K562 (cell line): Measurements from ENCODE around the gene PDZRN3. TPM values are rescaled to one million over a fixed set of nuclear protein-coding genes. Genes with fewer than 3 reads are reported as not detected.

ENCODE experiments used
- ATAC-seq: fragments of 200-7000 bp; cut with Tn5 transposase; 3 replicates; pipeline ENCODE4 v1.9.1; 2020; ENCODE audit warnings: moderate library complexity
- BruUV-seq: library from RNA; stranded (reverse); fragments of 400-500 nt; replicated peaks from 2 replicates; lab custom pipeline; 2021; lab: Mats Ljungman, UMichigan
- CTCF ChIA-PET: fragments of 300-600 bp; formaldehyde crosslinking; extraction: SDS; loops from one replicate; lab custom pipeline; 2021; ENCODE audit warnings: low intra/inter-chr PET ratio; lab: Yijun Ruan, JAX
- POLR2A ChIA-PET: fragments of 300-600, 350-650 bp; sonication (Branson Sonifier 250); formaldehyde crosslinking; extraction: SDS; loops from one replicate; lab custom pipeline; 2021; ENCODE audit warnings: antibody characterized with exemption, inconsistent platforms; lab: Yijun Ruan, JAX
- DNase-seq, 4 experiments: peaks; one replicate each; pipeline versions ENCODE4 v3.0.0 to v3.0.0-alpha.2; 2011 to 2018; ENCODE audit warnings: low spot score in 3 of 4, mixed read lengths in 3 of 4; ENCODE audit errors: extremely low read depth in 1 of 4
- FAIRE-seq: peaks from 2 replicates; lab custom pipeline; 2011; peaks lifted over from hg19 to GRCh38; lab: Jason Lieb, UNC
- H2AFZ ChIP-seq: 2 replicates; pipeline ENCODE4 v1.6.0; 2011; ENCODE audit warnings: low read depth, low read length, control low read depth, inconsistent platforms
- H3K27ac ChIP-seq: fragments of 200-600 bp; 3 replicates; pipeline ENCODE4 v1.8.0; 2011; ENCODE audit warnings: low read depth, mild to moderate bottlenecking, control low read depth, inconsistent platforms, low read length, moderate library complexity, mixed read lengths; ENCODE audit errors: extremely low read depth
- H3K27me3 ChIP-seq, 2 experiments: fragments of 300-600 bp in 1 of 2; 2 replicates in 1 of 2; 3 replicates in 1 of 2; pipeline versions ENCODE4 v1.6.0 to v1.8.0; 2011; ENCODE audit warnings: inconsistent platforms in 2 of 2, low read length in 2 of 2, mild to moderate bottlenecking in 1 of 2, mixed read lengths in 1 of 2, moderate library complexity in 1 of 2; ENCODE audit not compliant: control insufficient read depth in 2 of 2, insufficient read depth in 2 of 2
- H3K36me3 ChIP-seq: fragments of 300-600 bp; 3 replicates; pipeline ENCODE4 v1.8.0; 2011; ENCODE audit warnings: mild to moderate bottlenecking, low read length, inconsistent platforms; ENCODE audit not compliant: control insufficient read depth, insufficient read depth
- H3K4me1 ChIP-seq, 2 experiments: fragments of 200-600 bp in 1 of 2; replicated peaks in 1 of 2; 2 replicates in 1 of 2; 3 replicates in 1 of 2; pipeline versions ENCODE4 v1.5.1 to v1.8.0; 2011; ENCODE audit warnings: inconsistent platforms in 2 of 2, low read length in 2 of 2, mild to moderate bottlenecking in 1 of 2, mixed read lengths in 1 of 2, moderate library complexity in 1 of 2; ENCODE audit not compliant: control insufficient read depth in 2 of 2, insufficient read depth in 2 of 2
- H3K4me2 ChIP-seq: 2 replicates; pipeline ENCODE4 v1.6.1; 2011; ENCODE audit warnings: low read length, control low read depth, inconsistent platforms, mixed read lengths; ENCODE audit not compliant: insufficient read depth
- H3K4me3 ChIP-seq: fragments of 200-600 bp; sonication (generic), shearing (Covaris generic); 2 replicates; pipeline ENCODE4 v1.5.1; 2016; ENCODE audit warnings: control low read depth, inconsistent platforms
- H3K79me2 ChIP-seq: fragments of 200-600 bp; 3 replicates; pipeline ENCODE4 v1.8.0; 2011; ENCODE audit warnings: low read length, inconsistent platforms; ENCODE audit not compliant: control insufficient read depth, insufficient read depth
- H3K9ac ChIP-seq, 2 experiments: 2 replicates each; pipeline versions ENCODE4 v1.6.0 to v1.6.1; 2011; ENCODE audit warnings: low read depth in 2 of 2, low read length in 2 of 2, control low read depth in 1 of 2, inconsistent platforms in 1 of 2, mild to moderate bottlenecking in 1 of 2, mixed read lengths in 1 of 2; ENCODE audit not compliant: insufficient read depth in 1 of 2
- H3K9me1 ChIP-seq: one replicate; pipeline ENCODE4 v1.6.0; 2011; ENCODE audit warnings: inconsistent platforms, mild to moderate bottlenecking, low read length, moderate library complexity; ENCODE audit not compliant: control insufficient read depth, insufficient read depth
- H3K9me3 ChIP-seq: replicated peaks from 2 replicates; pipeline ENCODE4 v1.5.1; 2011; ENCODE audit warnings: low read depth, low read length, inconsistent platforms; ENCODE audit not compliant: control insufficient read depth, insufficient read depth
- H4K20me1 ChIP-seq: replicated peaks from 2 replicates; pipeline ENCODE4 v1.6.1; 2011; ENCODE audit warnings: low read length, inconsistent platforms, mixed read lengths; ENCODE audit not compliant: control insufficient read depth, insufficient read depth
- BDP1 ChIP-seq: IDR thresholded peaks from 3 replicates; pipeline ENCODE4 v1.6.1; 2011; ENCODE audit not compliant: insufficient read length, insufficient read depth
- GTF2E2 ChIP-seq: fragments of 200-800 bp; sonication (Bioruptor generic); IDR thresholded peaks from 2 replicates; pipeline ENCODE4 v1.6.1; 2016; ENCODE audit warnings: missing genetic modification characterization, missing compliant biosample characterization
- JUN ChIP-seq, 2 experiments: sonication (generic) in 1 of 2; formaldehyde crosslinking in 1 of 2; IDR thresholded peaks; 2 replicates each; pipeline versions ENCODE4 v1.6.1 to v1.8.0; 2012 to 2022; ENCODE audit warnings: borderline replicate concordance in 2 of 2, mild to moderate bottlenecking in 2 of 2, improper control_type of control experiment in 1 of 2, low read depth in 1 of 2, low read length in 1 of 2, missing genetic modification reagents in 1 of 2
- MAFF ChIP-seq: IDR thresholded peaks from 2 replicates; pipeline ENCODE4 v1.6.1; 2012; ENCODE audit warnings: low read length, improper control_type of control experiment
- MEIS2 ChIP-seq: fragments of 450-650 bp; IDR thresholded peaks from 2 replicates; pipeline ENCODE4 v1.6.1; 2014; ENCODE audit warnings: mild to moderate bottlenecking; ENCODE audit not compliant: partially characterized antibody
- NCOA1 ChIP-seq: fragments of 450-650 bp; IDR thresholded peaks from 2 replicates; pipeline ENCODE4 v1.6.1; 2016; ENCODE audit warnings: low read depth
- PRMT5 ChIP-seq: sonication (generic); formaldehyde crosslinking; IDR thresholded peaks from 2 replicates; pipeline ENCODE4 v1.5.0; 2020; ENCODE audit warnings: missing genetic modification reagents
- RBBP5 ChIP-seq: fragments of 200-600 bp; sonication (generic); IDR thresholded peaks from 2 replicates; pipeline ENCODE4 v1.6.1; 2012; ENCODE audit warnings: borderline replicate concordance, mild to moderate bottlenecking, low read length, control low read depth, inconsistent platforms; ENCODE audit not compliant: insufficient read depth, poor library complexity, severe bottlenecking
- SETDB1 ChIP-seq: IDR thresholded peaks from one replicate; pipeline ENCODE4 v1.6.1; 2012; ENCODE audit warnings: low read length, control low read depth, inconsistent platforms
- SMAD4 ChIP-seq: fragments of 250-450 bp; sonication (Bioruptor Pico); conservative IDR thresholded peaks from 2 replicates; pipeline ENCODE4 v1.8.0; 2021; ENCODE audit warnings: inconsistent platforms, mild to moderate bottlenecking, moderate library complexity
- SNIP1 ChIP-seq: fragments of 450-650 bp; IDR thresholded peaks from 2 replicates; pipeline ENCODE4 v1.7.1; 2017; ENCODE audit warnings: low read depth, mild to moderate bottlenecking
- ZBED1 ChIP-seq: IDR thresholded peaks from 2 replicates; pipeline ENCODE4 v1.6.1; 2014
- ZNF143 ChIP-seq: sonication (generic); formaldehyde crosslinking; IDR thresholded peaks from 2 replicates; pipeline ENCODE4 v1.9.0; 2022; ENCODE audit warnings: mild to moderate bottlenecking, missing genetic modification reagents
- ZNF444 ChIP-seq: fragments of 250-450 bp; sonication (Bioruptor Pico); IDR thresholded peaks from 2 replicates; pipeline ENCODE4 v1.4.0; 2020; ENCODE audit warnings: mild to moderate bottlenecking, moderate library complexity
- ZNF511 ChIP-seq: sonication (generic); formaldehyde crosslinking; IDR thresholded peaks from 2 replicates; pipeline ENCODE4 v1.8.0; 2022; ENCODE audit warnings: mild to moderate bottlenecking, missing genetic modification reagents
- ZNF707 ChIP-seq: fragments of 250-450 bp; sonication (Bioruptor Pico); conservative IDR thresholded peaks from 2 replicates; pipeline ENCODE4 v1.8.0; 2022; ENCODE audit warnings: inconsistent platforms, mild to moderate bottlenecking, moderate library complexity
- in situ Hi-C: fragments of 300-500 bp; cut with MboI; formaldehyde crosslinking; loops from 4 replicates; pipeline ENCODE4 v1.15.0; 2018; ENCODE audit warnings: inconsistent platforms, mixed read lengths
- intact Hi-C: fragments of 100-400 bp; cut with micrococcal nuclease; formaldehyde crosslinking; loops from 2 replicates; pipeline ENCODE4 v1.14.2; 2022
- polyA plus RNA-seq, 8 experiments: library from polyadenylated mRNA; depleted of rRNA in 4 of 8; stranded (reverse) in 5 of 8; unstranded in 3 of 8; fragments of >200 nt; fragmentation: Nextera tagmentation in 2 of 8; fragmentation: Illumina TruSeq in 1 of 8; extraction: Ambion mirVana in 2 of 8; extraction: Trizol in 1 of 8; gene quantifications; 2 replicates each; pipeline versions ENCODE4 v1.2.1 to v1.2.3, GENCODE V29; 2011 to 2014; ENCODE audit warnings: inconsistent platforms in 1 of 8, missing spikeins in 1 of 8
- total RNA-seq, 7 experiments: library from RNA; depleted of rRNA in 6 of 7; stranded (reverse); fragments of >200 nt in 6 of 7; fragmentation: Illumina TruSeq in 2 of 7; extraction: Trizol in 2 of 7; gene quantifications; 2 replicates each; pipeline versions ENCODE4 v1.2.1 to v1.2.3, GENCODE V29; 2011 to 2021; ENCODE audit warnings: low replicate concordance in 1 of 7
- TF ChIP-seq, protein P1 (sequence below): sonication (generic); formaldehyde crosslinking; IDR thresholded peaks from 2 replicates; pipeline ENCODE4 v1.8.0; 2022; ENCODE audit warnings: mild to moderate bottlenecking, missing genetic modification reagents
- TF ChIP-seq, protein P2 (sequence below): fragments of 250-450 bp; sonication (Bioruptor Pico); IDR thresholded peaks from 2 replicates; pipeline ENCODE4 v1.4.0; 2020; ENCODE audit warnings: mild to moderate bottlenecking, moderate library complexity

PDZRN3 gene
- total and polyA plus RNA-seq, 9 of the 15 experiments (the other 6 are each of a cell fraction or from before 2014, with no cell fraction given) = 0.16 TPM; not detected in 8

DNA sequence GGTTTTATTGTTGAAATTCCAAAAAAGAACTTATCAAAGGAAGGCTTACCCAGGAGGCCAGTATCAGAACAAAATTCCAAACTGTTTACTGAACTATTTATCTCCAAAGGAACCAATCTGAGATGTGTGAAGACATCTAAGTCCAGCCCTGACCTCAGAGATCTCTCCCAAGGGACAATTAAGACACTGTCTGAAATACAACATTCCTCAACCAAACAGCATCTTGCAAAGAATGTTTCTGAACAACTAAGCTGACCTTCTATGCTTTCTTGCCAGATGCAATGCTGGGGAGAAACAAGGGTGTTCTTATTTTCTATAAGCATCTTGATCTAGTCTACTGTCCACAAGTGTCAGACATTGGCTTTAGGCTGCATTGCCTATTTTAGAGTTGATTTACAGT, 13.6 kb downstream of the PDZRN3 start:
- ChIA-PET POLR2A (no interaction called here), CTCF (no interaction called here)
- Histone ChIP-seq H3K27ac (no peak overlapping the region), H3K9me1 (no peaks in the 10 kb centered on the region), H3K4me1 (no peaks in the 10 kb centered on the region), H3K9me3 (no peaks in the 10 kb centered on the region), H3K27me3 (no peaks in the 10 kb centered on the region), H3K4me3 (no peak overlapping the region), H3K79me2 (no peaks in the 10 kb centered on the region), H3K4me2 (no peak overlapping the region), H2AFZ (no peak overlapping the region), H3K9ac (no peak overlapping the region), H4K20me1 (no peaks in the 10 kb centered on the region), H3K36me3 (no peaks in the 10 kb centered on the region)
- ATAC-seq (no peak), DNase-seq (no peak), FAIRE-seq (no peak)
- BruUV-seq = no TSS peak
- TF ChIP-seq SMAD4 (no peak), SETDB1 (no peak), NCOA1 (no peak), ZNF707 (CRISPR knock-in tag) (no peak), JUN (IDR thresholded peaks at IDR 0.05; ENCODE audit: borderline replicate concordance, low read depth, low read length) (no peak), JUN (CRISPR knock-in tag; IDR thresholded peaks at IDR 0.05; ENCODE audit: borderline replicate concordance) (no peak), SNIP1 (no peak), ZNF511 (CRISPR knock-in tag) (no peak), BDP1 (no peak), GTF2E2 (tag) (no peak), ZBED1 (no peak), MAFF (no peak), PRMT5 (CRISPR knock-in tag) (no peak), RBBP5 (no peak), ZNF143 (CRISPR knock-in tag) (no peak), MEIS2 (no peak), ZNF444 (no peak)
- TF ChIP-seq, protein P1, sequence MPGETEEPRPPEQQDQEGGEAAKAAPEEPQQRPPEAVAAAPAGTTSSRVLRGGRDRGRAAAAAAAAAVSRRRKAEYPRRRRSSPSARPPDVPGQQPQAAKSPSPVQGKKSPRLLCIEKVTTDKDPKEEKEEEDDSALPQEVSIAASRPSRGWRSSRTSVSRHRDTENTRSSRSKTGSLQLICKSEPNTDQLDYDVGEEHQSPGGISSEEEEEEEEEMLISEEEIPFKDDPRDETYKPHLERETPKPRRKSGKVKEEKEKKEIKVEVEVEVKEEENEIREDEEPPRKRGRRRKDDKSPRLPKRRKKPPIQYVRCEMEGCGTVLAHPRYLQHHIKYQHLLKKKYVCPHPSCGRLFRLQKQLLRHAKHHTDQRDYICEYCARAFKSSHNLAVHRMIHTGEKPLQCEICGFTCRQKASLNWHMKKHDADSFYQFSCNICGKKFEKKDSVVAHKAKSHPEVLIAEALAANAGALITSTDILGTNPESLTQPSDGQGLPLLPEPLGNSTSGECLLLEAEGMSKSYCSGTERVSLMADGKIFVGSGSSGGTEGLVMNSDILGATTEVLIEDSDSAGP (CRISPR knock-in tag) = no peak
- TF ChIP-seq, protein P2, sequence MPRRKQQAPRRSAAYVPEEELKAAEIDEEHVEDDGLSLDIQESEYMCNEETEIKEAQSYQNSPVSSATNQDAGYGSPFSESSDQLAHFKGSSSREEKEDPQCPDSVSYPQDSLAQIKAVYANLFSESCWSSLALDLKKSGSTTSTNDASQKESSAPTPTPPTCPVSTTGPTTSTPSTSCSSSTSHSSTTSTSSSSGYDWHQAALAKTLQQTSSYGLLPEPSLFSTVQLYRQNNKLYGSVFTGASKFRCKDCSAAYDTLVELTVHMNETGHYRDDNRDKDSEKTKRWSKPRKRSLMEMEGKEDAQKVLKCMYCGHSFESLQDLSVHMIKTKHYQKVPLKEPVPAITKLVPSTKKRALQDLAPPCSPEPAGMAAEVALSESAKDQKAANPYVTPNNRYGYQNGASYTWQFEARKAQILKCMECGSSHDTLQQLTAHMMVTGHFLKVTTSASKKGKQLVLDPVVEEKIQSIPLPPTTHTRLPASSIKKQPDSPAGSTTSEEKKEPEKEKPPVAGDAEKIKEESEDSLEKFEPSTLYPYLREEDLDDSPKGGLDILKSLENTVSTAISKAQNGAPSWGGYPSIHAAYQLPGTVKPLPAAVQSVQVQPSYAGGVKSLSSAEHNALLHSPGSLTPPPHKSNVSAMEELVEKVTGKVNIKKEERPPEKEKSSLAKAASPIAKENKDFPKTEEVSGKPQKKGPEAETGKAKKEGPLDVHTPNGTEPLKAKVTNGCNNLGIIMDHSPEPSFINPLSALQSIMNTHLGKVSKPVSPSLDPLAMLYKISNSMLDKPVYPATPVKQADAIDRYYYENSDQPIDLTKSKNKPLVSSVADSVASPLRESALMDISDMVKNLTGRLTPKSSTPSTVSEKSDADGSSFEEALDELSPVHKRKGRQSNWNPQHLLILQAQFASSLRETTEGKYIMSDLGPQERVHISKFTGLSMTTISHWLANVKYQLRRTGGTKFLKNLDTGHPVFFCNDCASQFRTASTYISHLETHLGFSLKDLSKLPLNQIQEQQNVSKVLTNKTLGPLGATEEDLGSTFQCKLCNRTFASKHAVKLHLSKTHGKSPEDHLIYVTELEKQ = no peak
- intact Hi-C loops = no loop called here
- in situ Hi-C loops = no loop called here
